H9 (cell line): ENCODE measurements around the gene EEF1A1. TPM values are rescaled to one million over a fixed set of nuclear protein-coding genes. Genes with fewer than 3 reads are reported as not detected.
"Not testable (repeated sequence)": the region's sequence is repeated elsewhere in the genome, so short reads cannot be mapped to it uniquely, and the experiment has no call there.

Experiments used
- DNase-seq: peaks from one replicate; pipeline ENCODE4 v3.0.0-alpha.2; 2017
- H2AFZ ChIP-seq: one replicate; pipeline ENCODE4 v1.6.1; 2013; ENCODE audit warnings: mild to moderate bottlenecking, low read length, control low read depth, moderate library complexity
- H2AK5ac ChIP-seq: 2 replicates; pipeline ENCODE4 v1.6.1; 2013; ENCODE audit warnings: low read length, control low read depth, mixed read lengths; ENCODE audit not compliant: insufficient read length
- H2BK120ac ChIP-seq: one replicate; pipeline ENCODE4 v1.6.1; 2013; ENCODE audit warnings: low read depth, mild to moderate bottlenecking, low read length, control low read depth, inconsistent platforms; ENCODE audit not compliant: poor library complexity, severe bottlenecking
- H2BK12ac ChIP-seq: 2 replicates; pipeline ENCODE4 v1.6.1; 2013; ENCODE audit warnings: low read length, control low read depth, mixed read lengths, low read depth; ENCODE audit not compliant: insufficient read length
- H2BK15ac ChIP-seq: 2 replicates; pipeline ENCODE4 v1.6.1; 2013; ENCODE audit warnings: low read depth, low read length, control low read depth
- H2BK20ac ChIP-seq: one replicate; pipeline ENCODE4 v1.6.1; 2013; ENCODE audit warnings: low read depth, mild to moderate bottlenecking, low read length, control low read depth, inconsistent platforms; ENCODE audit not compliant: poor library complexity, severe bottlenecking
- H2BK5ac ChIP-seq: 2 replicates; pipeline ENCODE4 v1.6.1; 2013; ENCODE audit warnings: low read length, control low read depth, mixed read lengths; ENCODE audit not compliant: insufficient read length
- H3K14ac ChIP-seq: 2 replicates; pipeline ENCODE4 v1.6.1; 2013; ENCODE audit warnings: low read length, control low read depth; ENCODE audit not compliant: insufficient read depth
- H3K18ac ChIP-seq: 2 replicates; pipeline ENCODE4 v1.6.1; 2013; ENCODE audit warnings: low read depth, mild to moderate bottlenecking, mixed read lengths, low read length, control low read depth; ENCODE audit not compliant: insufficient read length
- H3K23ac ChIP-seq: 2 replicates; pipeline ENCODE4 v1.6.1; 2013; ENCODE audit warnings: low read length, control low read depth, mixed read lengths, low read depth; ENCODE audit not compliant: insufficient read length
- H3K23me2 ChIP-seq: 2 replicates; pipeline ENCODE4 v1.6.1; 2013; ENCODE audit warnings: low read depth, mild to moderate bottlenecking, mixed read lengths, low read length, control low read depth; ENCODE audit not compliant: insufficient read length, poor library complexity, severe bottlenecking
- H3K27ac ChIP-seq: 2 replicates; pipeline ENCODE4 v1.5.1; 2013; ENCODE audit warnings: low read length, control low read depth, mixed read lengths, low read depth; ENCODE audit not compliant: insufficient read length
- H3K27me3 ChIP-seq: 2 replicates; pipeline ENCODE4 v1.6.1; 2013; ENCODE audit warnings: low read length, control low read depth, inconsistent platforms; ENCODE audit not compliant: insufficient read depth
- H3K4ac ChIP-seq: 2 replicates; pipeline ENCODE4 v1.6.1; 2013; ENCODE audit warnings: low read depth, mild to moderate bottlenecking, control low read depth, inconsistent platforms, low read length, moderate library complexity
- H3K4me1 ChIP-seq: 2 replicates; pipeline ENCODE4 v1.6.1; 2013; ENCODE audit warnings: low read length, control low read depth, inconsistent platforms; ENCODE audit not compliant: insufficient read depth
- H3K4me2 ChIP-seq: 2 replicates; pipeline ENCODE4 v1.6.1; 2013; ENCODE audit warnings: low read length, control low read depth, mixed read lengths; ENCODE audit not compliant: insufficient read length, insufficient read depth
- H3K56ac ChIP-seq: 2 replicates; pipeline ENCODE4 v1.6.1; 2013; ENCODE audit warnings: low read depth, mild to moderate bottlenecking, mixed read lengths, low read length, control low read depth; ENCODE audit not compliant: insufficient read length
- H3K79me1 ChIP-seq: 2 replicates; pipeline ENCODE4 v1.6.1; 2013; ENCODE audit warnings: low read depth, mild to moderate bottlenecking, moderate library complexity, low read length, control low read depth, inconsistent platforms; ENCODE audit not compliant: insufficient read depth, poor library complexity, severe bottlenecking
- H3K79me2 ChIP-seq: 2 replicates; pipeline ENCODE4 v1.6.1; 2013; ENCODE audit warnings: low read length, control low read depth, inconsistent platforms; ENCODE audit not compliant: insufficient read depth
- H3K9ac ChIP-seq: 2 replicates; pipeline ENCODE4 v1.6.1; 2013; ENCODE audit warnings: low read length, control low read depth, mixed read lengths; ENCODE audit not compliant: insufficient read length; ENCODE audit errors: extremely low read depth
- H3K9me3 ChIP-seq: one replicate; pipeline ENCODE4 v1.6.1; 2013; ENCODE audit warnings: low read depth, low read length, inconsistent platforms; ENCODE audit not compliant: control insufficient read depth
- H3T11ph ChIP-seq: one replicate; pipeline ENCODE4 v1.6.1; 2013; ENCODE audit warnings: mild to moderate bottlenecking, low read length, control low read depth, inconsistent platforms
- H4K20me1 ChIP-seq: one replicate; pipeline ENCODE4 v1.6.1; 2013; ENCODE audit not compliant: control insufficient read depth, insufficient read length, insufficient read depth
- H4K5ac ChIP-seq: 2 replicates; pipeline ENCODE4 v1.6.1; 2013; ENCODE audit warnings: low read depth, mild to moderate bottlenecking, mixed read lengths, low read length, control low read depth; ENCODE audit not compliant: insufficient read length
- H4K8ac ChIP-seq: replicated peaks from 2 replicates; pipeline ENCODE4 v1.6.1; 2013; ENCODE audit warnings: low read length, control low read depth, mixed read lengths, low read depth; ENCODE audit not compliant: insufficient read length
- H4K91ac ChIP-seq: 2 replicates; pipeline ENCODE4 v1.6.1; 2013; ENCODE audit warnings: low read depth, mild to moderate bottlenecking, moderate library complexity, mixed read lengths, low read length, control low read depth; ENCODE audit not compliant: insufficient read length
- H3K27ac Mint-ChIP-seq, 3 experiments: 2 replicates in 2 of 3; 3 replicates in 1 of 3; pipeline ENCODE4 v1.8.0; 2020 to 2021; ENCODE audit warnings: mixed read lengths in 3 of 3, mild to moderate bottlenecking in 1 of 3, moderate library complexity in 1 of 3
- H3K27me3 Mint-ChIP-seq: 2 replicates; pipeline ENCODE4 v1.8.0; 2021; ENCODE audit warnings: low read depth, mild to moderate bottlenecking, moderate library complexity, mixed read lengths
- H3K36me3 Mint-ChIP-seq, 3 experiments: 2 replicates in 2 of 3; 3 replicates in 1 of 3; pipeline ENCODE4 v1.8.0; 2020 to 2021; ENCODE audit warnings: low read depth in 3 of 3, mixed read lengths in 3 of 3; ENCODE audit not compliant: insufficient read depth in 1 of 3
- H3K4me1 Mint-ChIP-seq, 2 experiments: 2 replicates each; pipeline ENCODE4 v1.8.0; 2020; ENCODE audit warnings: mixed read lengths in 2 of 2
- H3K4me3 Mint-ChIP-seq, 2 experiments: 2 replicates in 1 of 2; 3 replicates in 1 of 2; pipeline ENCODE4 v1.8.0; 2020 to 2021; ENCODE audit warnings: mild to moderate bottlenecking in 2 of 2, mixed read lengths in 2 of 2, moderate library complexity in 1 of 2
- H3K9me3 Mint-ChIP-seq, 2 experiments: 2 replicates in 1 of 2; 3 replicates in 1 of 2; pipeline ENCODE4 v1.8.0; 2020; ENCODE audit warnings: mild to moderate bottlenecking in 2 of 2, mixed read lengths in 2 of 2, moderate library complexity in 1 of 2
- WGBS: extraction: QIAGEN DNeasy Blood & Tissue Kit; methylation state at CpG from one replicate; pipeline ENCODE4 v1.1.7; 2013; ENCODE audit warnings: missing lambda C conversion rate, low lambda C conversion rate, mixed read lengths; ENCODE audit not compliant: insufficient read length; ENCODE audit errors: extremely low coverage; 5-methylcytosine and 5-hydroxymethylcytosine counted together
- total RNA-seq: library from RNA; stranded (reverse); gene quantifications from 2 replicates; pipeline ENCODE4 v1.2.1, GENCODE V29; 2021
- TF ChIP-seq, protein P1 (sequence below): fragments of 200-600 bp; sonication (generic); conservative IDR thresholded peaks from 3 replicates; pipeline ENCODE4 v1.8.0; 2021; ENCODE audit warnings: antibody characterized with exemption, mild to moderate bottlenecking

Gene EEF1A1
- total RNA-seq, 1 experiment from 2014 or later = 13,057 TPM

DNA sequence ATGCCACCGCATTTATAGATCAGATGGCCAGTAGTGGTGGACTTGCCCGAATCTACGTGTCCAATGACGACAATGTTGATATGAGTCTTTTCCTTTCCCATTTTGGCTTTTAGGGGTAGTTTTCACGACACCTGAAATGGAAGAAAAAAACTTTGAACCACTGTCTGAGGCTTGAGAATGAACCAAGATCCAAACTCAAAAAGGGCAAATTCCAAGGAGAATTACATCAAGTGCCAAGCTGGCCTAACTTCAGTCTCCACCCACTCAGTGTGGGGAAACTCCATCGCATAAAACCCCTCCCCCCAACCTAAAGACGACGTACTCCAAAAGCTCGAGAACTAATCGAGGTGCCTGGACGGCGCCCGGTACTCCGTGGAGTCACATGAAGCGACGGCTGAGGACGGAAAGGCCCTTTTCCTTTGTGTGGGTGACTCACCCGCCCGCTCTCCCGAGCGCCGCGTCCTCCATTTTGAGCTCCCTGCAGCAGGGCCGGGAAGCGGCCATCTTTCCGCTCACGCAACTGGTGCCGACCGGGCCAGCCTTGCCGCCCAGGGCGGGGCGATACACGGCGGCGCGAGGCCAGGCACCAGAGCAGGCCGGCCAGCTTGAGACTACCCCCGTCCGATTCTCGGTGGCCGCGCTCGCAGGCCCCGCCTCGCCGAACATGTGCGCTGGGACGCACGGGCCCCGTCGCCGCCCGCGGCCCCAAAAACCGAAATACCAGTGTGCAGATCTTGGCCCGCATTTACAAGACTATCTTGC is 725 bp downstream of the EEF1A1 start:
- peak overlapping the region; percentile 65; the same call in 1 of the 2 replicates for H3K4ac ChIP-seq
- H2BK120ac ChIP-seq = peak overlapping the region; percentile 40
- no CpG with 5 or more reads among the region's 56 CpGs for WGBS
- no peak overlapping the region for H2BK15ac ChIP-seq
- H4K20me1 ChIP-seq = no peaks in the 10 kb centered on the region
- H3K79me1 ChIP-seq = no peaks in the 10 kb centered on the region
- no peaks in the 10 kb centered on the region for H3K9me3 ChIP-seq
- peak overlapping the region; percentile 100 for H3K14ac ChIP-seq
- peak overlapping the region; percentile 48 for H4K91ac ChIP-seq
- H3K56ac ChIP-seq = peak overlapping the region; percentile 96
- Mint-ChIP-seq H3K27ac (peak overlapping the region; percentile 98 to 100 (median 100)), H3K9me3 (peaks cover 14 to 16% of the 10 kb centered on the region in 2 experiments), H3K4me1 (peaks cover 25 to 42% of the 10 kb centered on the region in 2 experiments), H3K4me3 (peak overlapping the region; percentile 93 to 96), H3K27me3 (peaks cover 13% of the 10 kb centered on the region), H3K36me3 (peaks cover 47 to 59% (median 57%) of the 10 kb centered on the region in 3 experiments)
- no peak overlapping the region for H2BK20ac ChIP-seq
- H3K18ac ChIP-seq = peak overlapping the region; percentile 99
- peak overlapping the region; percentile 100 for H3K9ac ChIP-seq
- peak overlapping the region; percentile 92 for H3K27ac ChIP-seq
- peak overlapping the region; percentile 95 for H4K5ac ChIP-seq
- H3K4me1 ChIP-seq = no peaks in the 10 kb centered on the region
- no peak overlapping the region for H3T11ph ChIP-seq
- H3K23me2 ChIP-seq = peaks cover 3% of the 10 kb centered on the region
- H3K79me2 ChIP-seq = peaks cover 10% of the 10 kb centered on the region; the same call in 1 of the 2 replicates
- no peak overlapping the region for H2BK12ac ChIP-seq
- peak overlapping the region; percentile 43 for H2AK5ac ChIP-seq
- H3K23ac ChIP-seq = peak overlapping the region; percentile 55
- TF ChIP-seq, protein P1, sequence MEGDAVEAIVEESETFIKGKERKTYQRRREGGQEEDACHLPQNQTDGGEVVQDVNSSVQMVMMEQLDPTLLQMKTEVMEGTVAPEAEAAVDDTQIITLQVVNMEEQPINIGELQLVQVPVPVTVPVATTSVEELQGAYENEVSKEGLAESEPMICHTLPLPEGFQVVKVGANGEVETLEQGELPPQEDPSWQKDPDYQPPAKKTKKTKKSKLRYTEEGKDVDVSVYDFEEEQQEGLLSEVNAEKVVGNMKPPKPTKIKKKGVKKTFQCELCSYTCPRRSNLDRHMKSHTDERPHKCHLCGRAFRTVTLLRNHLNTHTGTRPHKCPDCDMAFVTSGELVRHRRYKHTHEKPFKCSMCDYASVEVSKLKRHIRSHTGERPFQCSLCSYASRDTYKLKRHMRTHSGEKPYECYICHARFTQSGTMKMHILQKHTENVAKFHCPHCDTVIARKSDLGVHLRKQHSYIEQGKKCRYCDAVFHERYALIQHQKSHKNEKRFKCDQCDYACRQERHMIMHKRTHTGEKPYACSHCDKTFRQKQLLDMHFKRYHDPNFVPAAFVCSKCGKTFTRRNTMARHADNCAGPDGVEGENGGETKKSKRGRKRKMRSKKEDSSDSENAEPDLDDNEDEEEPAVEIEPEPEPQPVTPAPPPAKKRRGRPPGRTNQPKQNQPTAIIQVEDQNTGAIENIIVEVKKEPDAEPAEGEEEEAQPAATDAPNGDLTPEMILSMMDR = no peak
- peak overlapping the region; percentile 91 for H2BK5ac ChIP-seq
- H3K27me3 ChIP-seq = no peaks in the 10 kb centered on the region
- H3K4me2 ChIP-seq = peak overlapping the region; percentile 73
- no peak overlapping the region for H2AFZ ChIP-seq
- peak; percentile 35 for DNase-seq
- H4K8ac ChIP-seq = peak overlapping the region; percentile 94

DNA sequence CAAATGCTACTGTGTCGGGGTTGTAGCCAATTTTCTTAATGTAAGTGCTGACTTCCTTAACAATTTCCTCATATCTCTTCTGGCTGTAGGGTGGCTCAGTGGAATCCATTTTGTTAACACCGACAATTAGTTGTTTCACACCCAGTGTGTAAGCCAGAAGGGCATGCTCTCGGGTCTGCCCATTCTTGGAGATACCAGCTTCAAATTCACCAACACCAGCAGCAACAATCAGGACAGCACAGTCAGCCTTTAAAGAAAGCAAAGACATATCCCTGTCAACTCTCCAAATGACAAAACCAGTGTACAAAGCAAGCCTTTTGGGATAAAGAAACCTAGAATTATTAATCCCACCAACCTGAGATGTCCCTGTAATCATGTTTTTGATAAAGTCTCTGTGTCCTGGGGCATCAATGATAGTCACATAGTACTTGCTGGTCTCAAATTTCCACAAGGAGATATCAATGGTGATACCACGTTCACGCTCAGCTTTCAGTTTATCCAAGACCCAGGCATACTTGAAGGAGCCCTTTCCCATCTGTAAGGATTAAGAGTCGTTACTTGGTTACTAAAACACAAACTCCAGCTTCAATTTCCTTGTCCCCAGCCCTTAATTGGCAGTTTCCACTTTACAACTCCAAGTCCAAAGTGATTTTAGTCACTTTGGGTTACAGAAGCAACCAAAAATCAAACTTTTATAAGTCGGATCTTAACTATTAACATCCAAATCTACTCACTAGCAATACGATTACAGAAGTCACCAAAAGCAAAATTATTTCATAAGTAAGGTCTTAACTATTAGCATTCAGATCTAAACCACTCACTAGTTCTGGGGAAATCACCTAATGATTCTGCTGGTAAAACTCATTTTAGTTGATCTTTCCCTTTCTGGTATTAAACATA is 1.6 kb downstream of the EEF1A1 start:
- not testable (repeated sequence) for H2BK20ac ChIP-seq, H3K18ac ChIP-seq, H3T11ph ChIP-seq, H3K79me1 ChIP-seq, H3K56ac ChIP-seq, H3K23ac ChIP-seq, H4K91ac ChIP-seq, H3K23me2 ChIP-seq, H3K79me2 ChIP-seq, H3K4me1 ChIP-seq, H4K5ac ChIP-seq, H3K9me3 ChIP-seq, DNase-seq, H4K8ac ChIP-seq, H2AFZ ChIP-seq, H2BK15ac ChIP-seq, H3K27me3 ChIP-seq, H2AK5ac ChIP-seq, H2BK5ac ChIP-seq, H2BK120ac ChIP-seq, H3K4ac ChIP-seq, H2BK12ac ChIP-seq, H4K20me1 ChIP-seq, H3K14ac ChIP-seq
- H3K27ac ChIP-seq = peak overlapping the region; percentile 92
- peak overlapping the region; percentile 73 for H3K4me2 ChIP-seq
- H3K4me3 Mint-ChIP-seq = peak overlapping the region; percentile 93 to 96
- WGBS = no CpG with 5 or more reads among the region's 8 CpGs
- H3K27me3 Mint-ChIP-seq = peaks cover 15% of the 10 kb centered on the region
- H3K9me3 Mint-ChIP-seq = peaks cover 14 to 16% of the 10 kb centered on the region in 2 experiments
- peak overlapping the region; percentile 100 for H3K9ac ChIP-seq
- H3K27ac Mint-ChIP-seq = peak overlapping the region; percentile 98 to 100 (median 100); a peak in 6 of 7 replicates
- peaks cover 25 to 46% of the 10 kb centered on the region in 2 experiments for H3K4me1 Mint-ChIP-seq
- H3K36me3 Mint-ChIP-seq = peaks cover 47 to 68% (median 62%) of the 10 kb centered on the region in 3 experiments
